GM23338 (cell line): ENCODE results near the gene CRACR2B. TPM values are rescaled to one million over a fixed set of nuclear protein-coding genes. Genes with fewer than 3 reads are reported as not detected.

Experiments
- ATAC-seq: fragments of 200-7000 bp; cut with Tn5 transposase; 3 replicates; pipeline ENCODE4 v1.9.1; 2020
- DNase-seq: peaks from one replicate; pipeline ENCODE4 v3.0.0-alpha.2; 2015; ENCODE audit warnings: low spot score
- H2AFZ ChIP-seq: fragments of 200-600 bp; sonication (generic); 2 replicates; pipeline ENCODE4 v1.8.0; 2016; ENCODE audit warnings: antibody characterized with exemption, mild to moderate bottlenecking, moderate library complexity
- H3F3A ChIP-seq: fragments of 200-600 bp; sonication (generic); replicated peaks from 2 replicates; pipeline ENCODE4 v1.8.0; 2017; ENCODE audit warnings: antibody characterized with exemption, mixed run types, low read depth
- H3K27ac ChIP-seq: fragments of 200-600 bp; sonication (generic); 2 replicates; pipeline ENCODE4 v1.6.1; 2016; ENCODE audit warnings: low read depth
- H3K27me3 ChIP-seq: fragments of 200-600 bp; sonication (generic); 2 replicates; pipeline ENCODE4 v1.8.0; 2016; ENCODE audit warnings: mild to moderate bottlenecking, mixed run types, moderate library complexity; ENCODE audit not compliant: insufficient read depth
- H3K36me3 ChIP-seq: fragments of 200-600 bp; sonication (generic); 2 replicates; pipeline ENCODE4 v1.8.0; 2016; ENCODE audit warnings: mild to moderate bottlenecking; ENCODE audit not compliant: insufficient read depth
- H3K4me1 ChIP-seq: fragments of 200-600 bp; sonication (generic); 2 replicates; pipeline ENCODE4 v1.8.0; 2016; ENCODE audit warnings: mild to moderate bottlenecking, moderate library complexity; ENCODE audit not compliant: insufficient read depth
- H3K4me2 ChIP-seq: fragments of 200-600 bp; sonication (generic); 2 replicates; pipeline ENCODE4 v1.7.1; 2017; ENCODE audit warnings: mixed run types
- H3K4me3 ChIP-seq: fragments of 200-600 bp; sonication (generic); 2 replicates; pipeline ENCODE4 v1.6.1; 2016; ENCODE audit warnings: mixed run types
- H3K79me2 ChIP-seq: fragments of 200-600 bp; sonication (generic); replicated peaks from 2 replicates; pipeline ENCODE4 v1.8.0; 2017; ENCODE audit warnings: mild to moderate bottlenecking; ENCODE audit not compliant: insufficient read depth
- H3K9me2 ChIP-seq: fragments of 200-600 bp; sonication (generic); 2 replicates; pipeline ENCODE4 v1.8.0; 2017; ENCODE audit not compliant: insufficient read depth
- H4K20me1 ChIP-seq: fragments of 200-600 bp; sonication (generic); replicated peaks from 2 replicates; pipeline ENCODE4 v1.8.0; 2017; ENCODE audit warnings: mild to moderate bottlenecking; ENCODE audit not compliant: insufficient read depth
- H3K27ac Mint-ChIP-seq: 2 replicates; pipeline ENCODE4 v1.8.0; 2020; ENCODE audit warnings: inconsistent platforms, mild to moderate bottlenecking, moderate library complexity, mixed read lengths
- H3K27me3 Mint-ChIP-seq: 3 replicates; pipeline ENCODE4 v1.8.0; 2022; ENCODE audit warnings: low read depth, mild to moderate bottlenecking, moderate library complexity, mixed read lengths, inconsistent platforms; ENCODE audit not compliant: insufficient read depth, poor library complexity
- H3K36me3 Mint-ChIP-seq: 3 replicates; pipeline ENCODE4 v1.8.0; 2021; ENCODE audit warnings: low read depth, mild to moderate bottlenecking, inconsistent platforms, moderate library complexity, mixed read lengths
- H3K4me1 Mint-ChIP-seq: 3 replicates; pipeline ENCODE4 v1.8.0; 2020; ENCODE audit warnings: mild to moderate bottlenecking, inconsistent platforms, mixed read lengths
- H3K4me3 Mint-ChIP-seq: 3 replicates; pipeline ENCODE4 v1.8.0; 2021; ENCODE audit warnings: moderate library complexity, mild to moderate bottlenecking, inconsistent platforms, mixed read lengths
- H3K9me3 Mint-ChIP-seq: 3 replicates; pipeline ENCODE4 v1.8.0; 2020; ENCODE audit warnings: moderate library complexity, mild to moderate bottlenecking, inconsistent platforms, mixed read lengths
- CREB1 ChIP-seq: fragments of 250-450 bp; sonication (Bioruptor Pico); IDR thresholded peaks from 2 replicates; pipeline ENCODE4 v1.5.0; 2020; ENCODE audit warnings: low read depth, mild to moderate bottlenecking, moderate library complexity
- EZH2 ChIP-seq: fragments of 200-600 bp; sonication (generic); IDR thresholded peaks from one replicate; pipeline ENCODE4 v1.8.0; 2017; ENCODE audit warnings: antibody characterized with exemption, mild to moderate bottlenecking, low read depth; ENCODE audit not compliant: unreplicated experiment
- EZH2phosphoT487 ChIP-seq: fragments of 200-600 bp; sonication (generic); IDR thresholded peaks from one replicate; pipeline ENCODE4 v1.8.1; 2018; ENCODE audit warnings: antibody characterized with exemption; ENCODE audit not compliant: unreplicated experiment
- ZNF114 ChIP-seq: fragments of 250-450 bp; sonication (Bioruptor Pico); IDR thresholded peaks from 2 replicates; pipeline ENCODE4 v1.5.0; 2020; ENCODE audit warnings: mild to moderate bottlenecking, moderate library complexity
- ZNF331 ChIP-seq: fragments of 250-450 bp; sonication (Bioruptor Pico); IDR thresholded peaks from 2 replicates; pipeline ENCODE4 v1.5.0; 2020; ENCODE audit warnings: low read depth, mild to moderate bottlenecking, moderate library complexity
- polyA plus RNA-seq: library from polyadenylated mRNA; unstranded; fragments of >200 nt; fragmentation: Nextera tagmentation; extraction: Ambion mirVana; gene quantifications from 2 replicates; pipeline ENCODE4 v1.2.1, GENCODE V29; 2016
- total RNA-seq: library from RNA; depleted of rRNA; stranded (reverse); fragments of >200 nt; shearing (Covaris generic); gene quantifications from 2 replicates; pipeline ENCODE4 v1.2.3, GENCODE V29; 2014
- TF ChIP-seq, protein P1 (sequence below): fragments of 250-450 bp; sonication (Bioruptor Pico); IDR thresholded peaks from 2 replicates; pipeline ENCODE4 v1.5.0; 2020; ENCODE audit warnings: mild to moderate bottlenecking, moderate library complexity
- TF ChIP-seq, protein P2 (sequence below): IDR thresholded peaks from 2 replicates; pipeline ENCODE4 v1.6.1; 2016; ENCODE audit warnings: antibody characterized with exemption
- TF ChIP-seq, protein P3 (sequence below), 2 experiments: fragments of 200-600 bp in 1 of 2; sonication (generic) in 1 of 2; conservative IDR thresholded peaks; 2 replicates each; pipeline versions ENCODE4 v1.5.1 to v1.6.1; 2016 to 2017; ENCODE audit warnings: antibody characterized with exemption in 2 of 2, low read depth in 2 of 2, mild to moderate bottlenecking in 2 of 2, moderate library complexity in 1 of 2

The CRACR2B gene
- total and polyA plus RNA-seq, 2 experiments from 2014 or later: 55.9 to 64.1 TPM

DNA sequence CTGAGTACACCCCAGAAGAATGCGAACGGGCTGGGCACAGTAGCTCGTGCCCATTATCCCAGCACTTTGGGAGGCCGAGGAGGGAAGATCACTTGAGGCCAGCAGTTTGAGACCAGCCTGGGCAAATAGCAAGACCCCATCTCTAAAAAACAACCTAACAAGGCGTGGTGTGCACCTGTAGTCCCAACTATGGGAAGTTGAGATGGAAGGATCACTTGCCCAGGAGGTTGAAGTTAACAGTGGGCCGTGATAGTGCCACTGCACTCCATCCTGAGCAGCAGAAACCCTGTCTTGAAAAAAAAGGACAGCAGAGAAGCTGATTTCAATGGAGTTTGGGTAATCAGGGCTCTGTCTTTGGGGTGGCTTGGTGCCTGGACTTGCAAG is 14.7 kb upstream of the CRACR2B start (continued):
- TF ChIP-seq, protein P1, sequence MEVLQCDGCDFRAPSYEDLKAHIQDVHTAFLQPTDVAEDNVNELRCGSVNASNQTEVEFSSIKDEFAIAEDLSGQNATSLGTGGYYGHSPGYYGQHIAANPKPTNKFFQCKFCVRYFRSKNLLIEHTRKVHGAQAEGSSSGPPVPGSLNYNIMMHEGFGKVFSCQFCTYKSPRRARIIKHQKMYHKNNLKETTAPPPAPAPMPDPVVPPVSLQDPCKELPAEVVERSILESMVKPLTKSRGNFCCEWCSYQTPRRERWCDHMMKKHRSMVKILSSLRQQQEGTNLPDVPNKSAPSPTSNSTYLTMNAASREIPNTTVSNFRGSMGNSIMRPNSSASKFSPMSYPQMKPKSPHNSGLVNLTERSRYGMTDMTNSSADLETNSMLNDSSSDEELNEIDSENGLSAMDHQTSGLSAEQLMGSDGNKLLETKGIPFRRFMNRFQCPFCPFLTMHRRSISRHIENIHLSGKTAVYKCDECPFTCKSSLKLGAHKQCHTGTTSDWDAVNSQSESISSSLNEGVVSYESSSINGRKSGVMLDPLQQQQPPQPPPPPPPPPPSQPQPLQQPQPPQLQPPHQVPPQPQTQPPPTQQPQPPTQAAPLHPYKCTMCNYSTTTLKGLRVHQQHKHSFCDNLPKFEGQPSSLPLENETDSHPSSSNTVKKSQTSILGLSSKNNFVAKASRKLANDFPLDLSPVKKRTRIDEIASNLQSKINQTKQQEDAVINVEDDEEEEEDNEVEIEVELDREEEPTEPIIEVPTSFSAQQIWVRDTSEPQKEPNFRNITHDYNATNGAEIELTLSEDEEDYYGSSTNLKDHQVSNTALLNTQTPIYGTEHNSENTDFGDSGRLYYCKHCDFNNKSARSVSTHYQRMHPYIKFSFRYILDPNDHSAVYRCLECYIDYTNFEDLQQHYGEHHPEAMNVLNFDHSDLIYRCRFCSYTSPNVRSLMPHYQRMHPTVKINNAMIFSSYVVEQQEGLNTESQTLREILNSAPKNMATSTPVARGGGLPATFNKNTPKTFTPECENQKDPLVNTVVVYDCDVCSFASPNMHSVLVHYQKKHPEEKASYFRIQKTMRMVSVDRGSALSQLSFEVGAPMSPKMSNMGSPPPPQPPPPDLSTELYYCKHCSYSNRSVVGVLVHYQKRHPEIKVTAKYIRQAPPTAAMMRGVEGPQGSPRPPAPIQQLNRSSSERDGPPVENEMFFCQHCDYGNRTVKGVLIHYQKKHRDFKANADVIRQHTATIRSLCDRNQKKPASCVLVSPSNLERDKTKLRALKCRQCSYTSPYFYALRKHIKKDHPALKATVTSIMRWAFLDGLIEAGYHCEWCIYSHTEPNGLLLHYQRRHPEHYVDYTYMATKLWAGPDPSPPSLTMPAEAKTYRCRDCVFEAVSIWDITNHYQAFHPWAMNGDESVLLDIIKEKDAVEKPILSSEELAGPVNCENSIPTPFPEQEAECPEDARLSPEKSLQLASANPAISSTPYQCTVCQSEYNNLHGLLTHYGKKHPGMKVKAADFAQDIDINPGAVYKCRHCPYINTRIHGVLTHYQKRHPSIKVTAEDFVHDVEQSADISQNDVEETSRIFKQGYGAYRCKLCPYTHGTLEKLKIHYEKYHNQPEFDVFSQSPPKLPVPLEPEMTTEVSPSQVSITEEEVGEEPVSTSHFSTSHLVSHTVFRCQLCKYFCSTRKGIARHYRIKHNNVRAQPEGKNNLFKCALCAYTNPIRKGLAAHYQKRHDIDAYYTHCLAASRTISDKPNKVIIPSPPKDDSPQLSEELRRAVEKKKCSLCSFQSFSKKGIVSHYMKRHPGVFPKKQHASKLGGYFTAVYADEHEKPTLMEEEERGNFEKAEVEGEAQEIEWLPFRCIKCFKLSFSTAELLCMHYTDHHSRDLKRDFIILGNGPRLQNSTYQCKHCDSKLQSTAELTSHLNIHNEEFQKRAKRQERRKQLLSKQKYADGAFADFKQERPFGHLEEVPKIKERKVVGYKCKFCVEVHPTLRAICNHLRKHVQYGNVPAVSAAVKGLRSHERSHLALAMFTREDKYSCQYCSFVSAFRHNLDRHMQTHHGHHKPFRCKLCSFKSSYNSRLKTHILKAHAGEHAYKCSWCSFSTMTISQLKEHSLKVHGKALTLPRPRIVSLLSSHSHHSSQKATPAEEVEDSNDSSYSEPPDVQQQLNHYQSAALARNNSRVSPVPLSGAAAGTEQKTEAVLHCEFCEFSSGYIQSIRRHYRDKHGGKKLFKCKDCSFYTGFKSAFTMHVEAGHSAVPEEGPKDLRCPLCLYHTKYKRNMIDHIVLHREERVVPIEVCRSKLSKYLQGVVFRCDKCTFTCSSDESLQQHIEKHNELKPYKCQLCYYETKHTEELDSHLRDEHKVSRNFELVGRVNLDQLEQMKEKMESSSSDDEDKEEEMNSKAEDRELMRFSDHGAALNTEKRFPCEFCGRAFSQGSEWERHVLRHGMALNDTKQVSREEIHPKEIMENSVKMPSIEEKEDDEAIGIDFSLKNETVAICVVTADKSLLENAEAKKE: no peak

DNA sequence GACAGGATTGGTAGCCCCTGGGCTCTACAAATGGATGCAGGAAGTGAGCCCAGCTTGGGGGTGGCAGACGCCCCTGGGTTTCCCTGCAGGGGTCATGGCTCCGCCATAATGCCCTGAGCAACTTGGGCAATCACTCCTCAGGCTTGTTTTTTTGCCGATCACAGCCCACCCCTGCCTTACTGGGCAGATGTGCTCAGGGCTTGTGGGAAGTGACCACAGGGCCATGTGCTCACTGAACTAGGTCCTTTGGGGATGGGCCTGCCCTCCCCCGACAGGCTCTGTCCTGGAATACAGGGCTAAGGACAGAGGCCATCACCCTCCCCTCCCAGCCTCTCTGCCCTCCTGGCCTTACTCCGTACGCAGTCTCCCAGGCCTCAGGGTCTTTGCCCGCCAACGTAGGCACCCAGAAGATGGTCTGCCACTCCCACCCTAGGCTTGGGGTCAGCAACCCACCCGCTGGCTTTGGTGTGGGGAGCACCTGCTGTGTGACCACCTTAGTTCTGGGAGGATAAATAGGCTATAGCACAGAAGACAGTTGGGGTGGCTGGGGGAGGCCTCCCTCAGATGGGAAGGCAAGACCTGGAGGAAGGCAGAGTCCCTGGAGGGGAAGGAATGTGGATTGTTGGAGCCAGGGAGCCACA is 14.1 kb upstream of the CRACR2B start:
- Mint-ChIP-seq H3K27ac (peak overlapping the region; percentile 85; the same call in 1 of the 2 replicates), H3K27me3 (peaks cover 34% of the 10 kb centered on the region), H3K4me1 (peaks cover 22% of the 10 kb centered on the region), H3K4me3 (no peak overlapping the region), H3K9me3 (peaks cover 5% of the 10 kb centered on the region; the same call in 1 of the 3 replicates), H3K36me3 (peaks cover 46% of the 10 kb centered on the region)
- Histone ChIP-seq H3K79me2 (peaks cover 25% of the 10 kb centered on the region), H3K4me3 (no peak overlapping the region), H3K4me1 (peaks cover 17% of the 10 kb centered on the region), H3K9me2 (no peaks in the 10 kb centered on the region), H3K27me3 (no peaks in the 10 kb centered on the region), H2AFZ (no peak overlapping the region), H3K4me2 (no peak overlapping the region), H3K36me3 (peaks cover 22% of the 10 kb centered on the region), H3F3A (peaks cover 47% of the 10 kb centered on the region), H4K20me1 (peaks cover 20% of the 10 kb centered on the region), H3K27ac (peak overlapping the region; percentile 94)
- TF ChIP-seq, protein P2, sequence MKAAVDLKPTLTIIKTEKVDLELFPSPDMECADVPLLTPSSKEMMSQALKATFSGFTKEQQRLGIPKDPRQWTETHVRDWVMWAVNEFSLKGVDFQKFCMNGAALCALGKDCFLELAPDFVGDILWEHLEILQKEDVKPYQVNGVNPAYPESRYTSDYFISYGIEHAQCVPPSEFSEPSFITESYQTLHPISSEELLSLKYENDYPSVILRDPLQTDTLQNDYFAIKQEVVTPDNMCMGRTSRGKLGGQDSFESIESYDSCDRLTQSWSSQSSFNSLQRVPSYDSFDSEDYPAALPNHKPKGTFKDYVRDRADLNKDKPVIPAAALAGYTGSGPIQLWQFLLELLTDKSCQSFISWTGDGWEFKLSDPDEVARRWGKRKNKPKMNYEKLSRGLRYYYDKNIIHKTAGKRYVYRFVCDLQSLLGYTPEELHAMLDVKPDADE: no peak
- no peak for TF ChIP-seq EZH2phosphoT487
- no peak for TF ChIP-seq ZNF114
- no peak for TF ChIP-seq EZH2
- TF ChIP-seq ZNF331 (CRISPR knock-in tag): no peak
- TF ChIP-seq, protein P3, sequence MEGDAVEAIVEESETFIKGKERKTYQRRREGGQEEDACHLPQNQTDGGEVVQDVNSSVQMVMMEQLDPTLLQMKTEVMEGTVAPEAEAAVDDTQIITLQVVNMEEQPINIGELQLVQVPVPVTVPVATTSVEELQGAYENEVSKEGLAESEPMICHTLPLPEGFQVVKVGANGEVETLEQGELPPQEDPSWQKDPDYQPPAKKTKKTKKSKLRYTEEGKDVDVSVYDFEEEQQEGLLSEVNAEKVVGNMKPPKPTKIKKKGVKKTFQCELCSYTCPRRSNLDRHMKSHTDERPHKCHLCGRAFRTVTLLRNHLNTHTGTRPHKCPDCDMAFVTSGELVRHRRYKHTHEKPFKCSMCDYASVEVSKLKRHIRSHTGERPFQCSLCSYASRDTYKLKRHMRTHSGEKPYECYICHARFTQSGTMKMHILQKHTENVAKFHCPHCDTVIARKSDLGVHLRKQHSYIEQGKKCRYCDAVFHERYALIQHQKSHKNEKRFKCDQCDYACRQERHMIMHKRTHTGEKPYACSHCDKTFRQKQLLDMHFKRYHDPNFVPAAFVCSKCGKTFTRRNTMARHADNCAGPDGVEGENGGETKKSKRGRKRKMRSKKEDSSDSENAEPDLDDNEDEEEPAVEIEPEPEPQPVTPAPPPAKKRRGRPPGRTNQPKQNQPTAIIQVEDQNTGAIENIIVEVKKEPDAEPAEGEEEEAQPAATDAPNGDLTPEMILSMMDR (conservative IDR thresholded peaks at IDR 0.05; ENCODE audit: low read depth in 2 of 2): no peak
- TF ChIP-seq CREB1 (CRISPR knock-in tag): no peak
- DNase-seq (no peak), ATAC-seq (no peak; the same call in 2 of the 3 replicates)
